Measurements from ENCODE around the gene TSPAN9.

The TSPAN9 gene

GRCh38 chr12:3316776-3317480, 239.7 kb downstream of the TSPAN9 start:
- DNase-seq (ENCODE audit: low read depth) = no peak

- DNase-seq (ENCODE audit: low read depth) = no peak
These were observed 240.3 kb downstream of the TSPAN9 start for GRCh38 chr12:3317481-3317815.

GRCh38 chr12:3317841-3318501, 240.8 kb downstream of the TSPAN9 start:
- no peak for DNase-seq (ENCODE audit: low read depth)

GRCh38 chr12:3319723-3320492, 242.7 kb downstream of the TSPAN9 start:
- DNase-seq (ENCODE audit: low read depth) = no peak

GRCh38 chr12:3320881-3321509, 243.8 kb downstream of the TSPAN9 start:
- no peak for DNase-seq (ENCODE audit: low read depth)

GRCh38 chr12:3321881-3322280, 244.7 kb downstream of the TSPAN9 start:
- no peak for DNase-seq (ENCODE audit: low read depth)

DNA sequence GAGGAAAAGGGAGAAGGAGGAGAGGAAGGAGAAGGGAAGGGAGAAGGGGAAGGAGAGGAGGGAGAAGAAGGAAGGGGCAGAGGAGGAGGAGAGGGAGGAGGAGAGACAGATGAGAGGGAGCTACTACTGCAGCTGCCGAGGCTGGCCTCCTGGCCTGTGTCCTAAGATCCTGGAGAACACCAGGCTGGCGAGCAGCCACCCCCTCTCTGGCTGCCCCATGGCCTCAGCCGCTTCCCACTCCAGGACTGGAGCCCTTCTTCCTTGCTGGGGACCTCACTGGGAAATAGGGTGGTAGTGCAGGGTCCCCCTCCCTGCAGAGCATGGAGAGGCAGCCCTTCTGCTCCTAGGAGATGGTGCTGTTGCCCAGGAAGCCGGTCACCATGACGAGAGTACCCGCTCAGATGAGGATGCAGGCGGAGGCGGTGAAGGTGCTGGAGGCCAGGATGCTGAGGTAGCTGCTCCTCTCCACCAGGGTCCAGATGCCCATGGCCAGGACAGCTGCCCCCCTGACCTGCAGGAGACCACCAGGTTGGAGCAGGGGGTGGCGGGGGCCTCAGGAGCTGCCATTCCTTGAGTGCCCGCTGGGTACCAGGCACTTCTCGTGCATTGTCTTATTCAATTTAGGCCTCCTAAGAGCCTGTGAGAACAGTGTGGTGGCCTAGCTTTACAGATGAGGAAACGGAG, 246.0 kb downstream of the TSPAN9 start:
- no peak for DNase-seq (ENCODE audit: low read depth)

DNA sequence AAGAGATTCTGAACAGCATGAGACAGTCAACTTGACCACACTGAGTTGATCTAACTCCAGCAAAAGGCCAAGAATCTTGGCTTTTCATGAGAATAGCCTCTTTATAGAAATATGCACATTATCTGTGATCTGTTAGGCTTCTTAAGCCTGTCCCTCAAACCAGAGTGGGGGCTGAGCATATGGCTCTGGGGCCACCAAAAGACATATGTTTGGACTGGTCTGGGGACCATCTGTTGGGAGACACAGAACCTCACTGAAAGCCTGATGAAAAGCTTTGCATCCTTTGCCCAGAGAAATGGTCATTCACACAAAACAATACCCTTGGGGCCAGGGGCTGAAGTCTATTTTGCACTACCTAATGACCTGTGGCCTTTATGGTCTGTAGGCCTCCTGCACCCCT, 248.6 kb downstream of the TSPAN9 start:
- no peak for DNase-seq (ENCODE audit: low read depth)

DNA sequence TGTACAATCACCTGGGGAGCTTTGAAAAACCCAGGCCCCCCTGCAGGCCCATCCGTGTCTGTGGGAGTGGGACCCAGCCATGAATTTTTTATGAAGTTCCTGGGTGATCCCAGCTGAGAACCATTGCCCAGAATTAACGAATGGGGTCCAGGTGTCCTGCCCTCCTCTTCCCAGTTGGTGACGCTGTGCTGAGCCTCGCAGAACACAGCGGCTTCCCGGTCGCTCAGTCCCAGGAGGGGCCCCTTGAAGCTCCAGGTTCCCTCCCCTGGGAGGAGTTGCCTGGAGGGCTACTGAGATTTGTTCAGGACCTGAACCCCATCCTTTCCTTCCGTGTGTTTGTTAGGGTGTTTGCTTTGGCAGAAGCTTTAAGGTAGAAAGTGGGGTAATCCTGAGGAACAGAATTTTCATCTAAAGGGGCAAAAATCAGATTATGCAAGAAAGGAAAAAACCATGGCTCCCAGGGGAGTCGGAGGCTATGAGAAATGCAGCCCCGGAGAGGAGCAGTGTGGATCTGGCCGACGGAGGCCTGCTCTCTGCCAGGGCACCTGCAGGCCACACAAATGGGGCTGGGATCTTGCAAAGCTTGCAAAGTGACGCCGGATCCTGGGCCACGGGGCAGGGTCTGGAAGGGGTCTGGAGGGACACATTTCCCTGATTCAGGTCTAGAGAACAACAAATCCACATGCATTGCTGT, 249.1 kb downstream of the TSPAN9 start:
- no peak for DNase-seq (ENCODE audit: low read depth)

- DNase-seq (ENCODE audit: low read depth) = no peak
These were observed 249.9 kb downstream of the TSPAN9 start for GRCh38 chr12:3326850-3327780.

DNA sequence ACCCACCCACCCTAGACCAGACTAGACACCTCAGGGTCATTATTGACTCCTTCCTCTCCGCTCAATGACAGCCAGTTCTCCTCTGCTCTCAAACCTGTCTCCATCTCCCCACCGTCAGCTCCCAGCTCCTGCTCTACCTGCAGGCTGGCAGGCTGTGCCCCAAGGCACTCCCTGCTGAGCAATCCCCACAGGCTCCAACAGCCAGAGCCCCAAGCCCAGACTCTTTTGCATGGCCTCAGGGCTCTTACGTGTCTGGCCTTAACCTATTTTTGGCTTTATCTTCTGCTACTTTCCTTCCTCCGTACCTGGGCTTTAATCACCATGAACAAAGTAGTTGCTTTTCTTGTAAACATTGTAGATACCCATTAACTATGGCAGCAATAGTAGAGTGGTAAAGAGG, 250.9 kb downstream of the TSPAN9 start:
- no peak for DNase-seq (ENCODE audit: low read depth)

DNA sequence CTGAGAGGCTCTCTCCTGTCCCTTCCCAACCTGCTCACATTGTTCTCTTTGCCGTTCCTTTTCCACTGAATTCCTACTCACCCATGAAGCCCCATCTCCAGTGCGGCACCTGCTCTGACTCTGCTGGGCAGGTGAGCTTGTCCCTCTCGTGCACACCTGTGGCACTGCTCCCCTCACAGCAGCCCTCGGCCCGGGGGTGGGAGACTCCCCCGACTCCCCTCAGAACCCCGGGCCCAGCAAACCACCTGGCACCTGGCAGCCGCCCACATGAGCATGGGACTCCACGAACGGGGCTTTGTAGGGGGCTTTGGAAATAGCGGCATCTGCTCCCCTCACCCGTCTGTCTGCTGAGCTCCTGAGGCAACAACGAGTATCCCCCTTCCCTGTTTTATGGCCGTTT, 251.4 kb downstream of the TSPAN9 start:
- no peak for DNase-seq (ENCODE audit: low read depth)

DNA sequence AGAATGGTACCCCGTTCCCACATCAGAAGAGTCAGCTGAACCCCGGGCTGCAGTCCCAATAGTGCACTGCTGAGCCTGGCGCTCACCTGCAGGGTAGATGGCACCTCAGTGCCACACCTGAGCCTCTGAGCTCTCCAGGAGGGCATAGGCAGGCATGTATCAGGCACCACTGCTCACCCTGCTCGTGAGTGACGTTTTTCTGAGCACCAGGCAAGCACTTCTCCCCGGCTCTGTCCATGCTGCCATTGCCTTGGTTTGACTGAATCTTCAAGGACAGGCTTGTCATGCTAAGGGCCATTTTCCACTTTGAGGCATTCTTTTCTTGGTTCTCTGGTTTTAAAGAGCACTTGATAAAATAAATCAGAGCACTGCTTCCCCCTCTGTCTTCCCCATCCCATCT, 252.2 kb downstream of the TSPAN9 start:
- no peak for DNase-seq (ENCODE audit: low read depth)

GRCh38 chr12:3330976-3331510, 253.9 kb downstream of the TSPAN9 start:
- DNase-seq (ENCODE audit: low read depth) = no peak

DNA sequence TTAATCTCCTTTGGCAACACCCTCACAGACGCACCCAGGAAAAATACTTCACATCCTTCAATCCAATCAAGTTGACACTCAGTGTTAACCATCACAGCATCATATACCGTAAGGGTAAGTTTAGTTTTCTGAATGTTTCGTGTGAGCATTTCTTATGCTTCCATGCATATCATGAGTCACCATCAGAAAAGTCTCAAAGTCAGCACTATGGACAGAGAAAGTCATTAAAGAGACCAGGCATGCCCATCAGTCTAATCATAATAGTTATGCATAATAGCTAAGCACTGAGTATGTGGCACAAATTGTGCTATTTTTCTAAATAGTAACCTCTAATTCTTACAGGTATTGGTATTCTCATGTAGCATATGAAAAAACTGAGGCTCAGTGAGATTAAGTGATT, 255.0 kb downstream of the TSPAN9 start:
- no peak for DNase-seq (ENCODE audit: low read depth)

DNA sequence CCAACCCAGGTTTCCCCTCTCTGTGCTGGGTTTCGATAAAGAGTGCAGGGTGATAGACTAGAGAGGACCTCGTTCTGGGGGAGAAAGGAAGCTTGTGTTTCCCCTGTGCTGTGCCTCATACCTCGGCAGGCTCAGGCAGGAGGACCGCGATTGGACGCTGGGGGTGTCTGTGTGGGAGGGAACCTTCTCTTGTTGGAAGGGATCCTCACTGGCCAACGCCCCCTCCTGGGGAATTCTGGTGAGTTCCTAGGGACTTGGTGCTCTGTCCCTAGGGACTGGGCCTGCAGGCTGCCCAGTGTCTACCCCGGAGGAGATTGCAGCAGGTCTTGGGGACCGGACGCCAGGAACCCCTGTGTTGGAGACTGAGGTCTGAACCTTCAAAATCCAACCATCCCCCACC, 256.4 kb downstream of the TSPAN9 start:
- no peak for DNase-seq (ENCODE audit: low read depth)

GRCh38 chr12:3333991-3334391, 256.8 kb downstream of the TSPAN9 start:
- DNase-seq (ENCODE audit: low read depth) = no peak

DNA sequence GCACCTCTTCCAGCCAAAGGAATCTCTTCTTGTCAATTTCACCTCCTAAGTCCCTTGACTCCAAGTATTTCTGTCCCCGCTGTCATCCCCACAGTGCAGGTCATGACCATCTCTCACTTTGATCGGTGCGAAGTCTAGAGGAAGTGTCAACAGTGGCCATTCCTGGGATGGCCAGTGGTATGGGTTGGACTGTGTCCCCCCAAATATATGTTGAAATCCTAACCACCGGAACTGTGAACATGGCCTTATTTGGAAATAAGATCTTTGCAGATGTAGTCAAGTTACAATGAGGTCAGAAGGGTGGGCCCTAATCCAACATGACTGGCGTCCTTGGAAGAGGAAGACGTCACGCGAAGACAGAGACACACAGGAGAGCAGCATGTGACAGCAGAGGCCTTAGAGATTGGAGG, 257.9 kb downstream of the TSPAN9 start:
- DNase-seq (ENCODE audit: low read depth) = no peak
